AG09309 (cell line): Measurements from ENCODE around the gene NOSTRIN.
"Not testable (repeated sequence)": the region's sequence is repeated elsewhere in the genome, so short reads cannot be mapped to it uniquely, and the experiment has no call there.

Experiments
- DNase-seq: peaks from one replicate; pipeline ENCODE4 v3.0.0-alpha.2; 2010; ENCODE audit warnings: low read depth
- H3K4me3 ChIP-seq: 2 replicates; pipeline ENCODE4 v1.5.1; 2011; ENCODE audit warnings: mild to moderate bottlenecking, low read depth, low read length, moderate library complexity; ENCODE audit not compliant: control insufficient read depth
- TF ChIP-seq, protein P1 (sequence below): IDR thresholded peaks from 2 replicates; pipeline ENCODE4 v1.5.1; 2011; ENCODE audit warnings: mild to moderate bottlenecking, low read depth, low read length, inconsistent platforms; ENCODE audit not compliant: insufficient read depth, control insufficient read depth; ENCODE audit errors: missing control alignments

The NOSTRIN gene

DNA sequence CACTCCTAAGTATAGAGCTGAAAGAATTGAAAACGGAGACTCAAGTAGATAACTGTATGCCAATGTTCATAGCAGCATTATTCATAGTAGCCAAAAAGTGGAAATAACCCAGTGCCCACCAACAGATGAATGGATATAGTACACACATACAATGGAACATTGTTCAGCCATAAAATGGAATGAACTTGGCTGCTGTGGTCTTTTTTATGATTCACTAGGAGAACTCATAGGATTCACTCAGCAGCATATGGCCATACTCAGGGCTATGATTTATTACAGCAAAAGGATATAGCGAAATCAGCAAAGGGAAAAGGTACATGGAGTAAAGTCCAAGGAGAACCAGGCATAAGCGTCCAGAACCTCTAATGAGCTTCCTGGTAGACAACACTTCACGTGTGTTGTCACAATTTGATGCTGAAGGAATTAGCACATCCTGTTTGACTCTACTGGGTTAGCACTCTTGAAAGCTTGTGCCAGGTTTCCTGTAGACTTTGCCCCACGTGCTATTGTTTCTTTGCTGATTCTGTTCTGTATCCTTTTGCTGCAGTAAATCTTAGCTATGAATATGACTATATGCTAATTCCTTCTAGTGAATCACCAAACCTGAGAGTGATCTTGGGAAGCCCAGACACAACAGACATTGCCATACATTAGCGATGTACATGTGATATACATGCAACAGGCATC lies 72.1 kb downstream of the NOSTRIN start:
- no peak overlapping the region for H3K4me3 ChIP-seq
- TF ChIP-seq, protein P1, sequence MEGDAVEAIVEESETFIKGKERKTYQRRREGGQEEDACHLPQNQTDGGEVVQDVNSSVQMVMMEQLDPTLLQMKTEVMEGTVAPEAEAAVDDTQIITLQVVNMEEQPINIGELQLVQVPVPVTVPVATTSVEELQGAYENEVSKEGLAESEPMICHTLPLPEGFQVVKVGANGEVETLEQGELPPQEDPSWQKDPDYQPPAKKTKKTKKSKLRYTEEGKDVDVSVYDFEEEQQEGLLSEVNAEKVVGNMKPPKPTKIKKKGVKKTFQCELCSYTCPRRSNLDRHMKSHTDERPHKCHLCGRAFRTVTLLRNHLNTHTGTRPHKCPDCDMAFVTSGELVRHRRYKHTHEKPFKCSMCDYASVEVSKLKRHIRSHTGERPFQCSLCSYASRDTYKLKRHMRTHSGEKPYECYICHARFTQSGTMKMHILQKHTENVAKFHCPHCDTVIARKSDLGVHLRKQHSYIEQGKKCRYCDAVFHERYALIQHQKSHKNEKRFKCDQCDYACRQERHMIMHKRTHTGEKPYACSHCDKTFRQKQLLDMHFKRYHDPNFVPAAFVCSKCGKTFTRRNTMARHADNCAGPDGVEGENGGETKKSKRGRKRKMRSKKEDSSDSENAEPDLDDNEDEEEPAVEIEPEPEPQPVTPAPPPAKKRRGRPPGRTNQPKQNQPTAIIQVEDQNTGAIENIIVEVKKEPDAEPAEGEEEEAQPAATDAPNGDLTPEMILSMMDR = no peak
- no peak for DNase-seq

DNA sequence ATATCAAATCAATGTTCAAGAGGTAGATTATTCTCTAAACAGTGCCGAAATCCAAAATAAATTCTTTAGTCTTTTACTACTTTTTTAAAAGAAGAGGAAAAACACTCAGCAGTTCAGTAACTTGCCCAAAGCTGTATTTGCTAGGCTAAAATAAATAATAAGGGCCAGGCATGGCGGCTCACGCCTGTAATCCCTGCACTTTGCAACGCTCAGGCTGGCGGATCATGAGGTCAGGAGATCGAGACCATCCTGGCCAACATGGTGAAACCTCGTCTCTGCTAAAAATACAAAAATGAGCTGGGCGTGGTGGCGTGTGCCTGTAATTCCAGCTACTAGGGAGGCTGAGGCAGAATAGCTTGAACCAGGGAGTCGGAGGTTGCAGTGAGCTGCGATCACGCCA lies 79.7 kb downstream of the NOSTRIN start:
- not testable (repeated sequence) for DNase-seq, H3K4me3 ChIP-seq

DNA sequence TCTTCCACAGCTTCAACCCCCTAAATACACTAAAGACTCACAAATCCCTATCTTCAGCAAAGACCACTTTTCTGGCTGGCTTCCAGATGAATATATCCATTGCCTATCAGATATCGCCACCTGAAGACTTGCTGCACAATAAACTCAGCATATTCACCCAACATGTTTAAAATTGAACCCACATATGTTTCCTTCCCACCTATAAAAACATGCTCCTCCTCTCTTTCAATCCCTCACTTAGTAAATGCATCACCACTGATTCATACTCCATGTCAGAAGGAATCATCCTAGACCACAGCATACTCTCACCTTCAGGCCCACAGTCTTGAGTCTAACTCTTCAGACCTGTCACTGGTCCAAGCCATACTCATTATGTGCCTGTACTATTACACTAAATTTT lies 82.5 kb downstream of the NOSTRIN start:
- no peak for DNase-seq
- no peak overlapping the region for H3K4me3 ChIP-seq
- TF ChIP-seq, protein P1 = no peak

DNA sequence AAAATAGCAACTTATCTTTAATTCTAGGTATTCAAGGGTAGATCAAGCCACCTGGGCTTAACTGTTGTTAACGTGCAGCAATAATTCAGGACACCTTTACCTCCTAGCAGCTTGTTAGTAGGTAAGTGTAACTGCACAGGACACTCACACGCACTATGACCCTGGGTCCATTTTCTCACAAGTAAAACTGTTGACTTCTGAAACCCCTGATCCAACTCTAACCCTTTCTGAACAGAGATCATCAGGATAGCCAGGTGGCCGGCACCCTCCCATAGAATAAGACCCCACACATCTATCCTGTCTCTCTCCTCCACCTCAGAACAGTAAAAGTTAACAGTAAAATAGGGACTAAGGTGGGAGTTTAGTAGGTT lies 87.2 kb downstream of the NOSTRIN start:
- H3K4me3 ChIP-seq = peak overlapping the region; percentile 84
- no peak for DNase-seq
- TF ChIP-seq, protein P1 = no peak

DNA sequence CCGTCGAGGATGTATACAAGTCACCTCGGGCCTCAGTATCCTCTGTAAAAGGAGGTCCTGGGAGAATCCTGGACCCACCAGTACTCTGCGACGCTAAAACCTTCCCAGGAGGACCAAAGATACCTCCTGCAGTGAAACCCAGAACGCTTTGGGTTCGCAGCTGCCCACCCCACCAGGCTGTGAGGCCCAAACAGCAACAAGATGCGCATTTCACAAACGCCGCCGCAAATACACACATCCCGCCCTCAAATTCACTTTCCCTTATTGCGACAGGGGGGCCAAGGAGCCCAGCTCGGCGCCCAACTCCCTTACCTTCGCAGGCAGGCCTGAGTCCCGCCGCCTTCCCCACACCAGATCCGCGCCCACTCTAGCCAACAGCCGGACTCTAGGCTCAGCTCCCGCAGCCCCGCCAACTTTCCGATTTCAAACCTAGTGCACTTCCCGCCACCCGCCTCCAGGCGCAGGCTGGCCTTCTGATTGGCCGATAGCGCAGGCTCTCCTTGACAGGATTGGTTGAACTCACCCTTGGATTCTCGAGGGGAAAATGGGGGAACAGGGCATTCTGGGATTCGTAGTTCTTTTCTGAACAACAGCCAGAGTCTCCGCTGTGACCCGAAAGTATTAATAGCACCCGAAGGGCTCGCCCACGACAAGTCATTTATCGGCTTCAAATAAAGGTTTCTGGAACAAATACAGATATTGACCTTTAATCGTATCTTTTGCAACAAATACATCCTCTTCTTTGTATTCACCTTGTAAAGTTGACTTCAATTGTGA lies 87.8 kb downstream of the NOSTRIN start, which contains the start of gene SPC25:
Gene SPC25, minus strand, starts transcription at position 425 of the 777 bp plus-strand sequence. CDS start 911 bp downstream, outside the sequence.
- peak within 1 kb of the TSS; percentile 84 for H3K4me3 ChIP-seq
- peak; percentile 40 for DNase-seq
- TF ChIP-seq, protein P1 = peak; percentile 17

DNA sequence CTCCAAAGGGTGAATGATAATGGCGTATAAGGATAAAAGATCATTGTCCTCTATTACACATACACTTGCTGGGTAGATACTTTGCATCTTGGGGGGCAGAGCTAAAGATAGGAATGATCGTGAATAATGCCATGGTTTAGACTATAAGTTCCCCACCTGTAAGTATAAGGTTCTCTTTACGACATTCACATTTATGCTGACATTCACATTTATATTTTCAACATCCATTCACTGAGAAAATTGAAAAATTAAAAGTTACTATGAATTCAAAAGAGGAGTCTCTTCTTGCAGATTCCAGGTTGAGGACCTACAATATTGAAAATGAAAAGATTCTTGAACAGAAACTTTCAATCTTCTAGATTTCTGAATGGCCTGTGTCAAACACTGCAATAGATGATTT lies 89.9 kb downstream of the NOSTRIN start:
- no peak for DNase-seq

More for the DNA sequence above, 89.9 kb downstream of the NOSTRIN start:
- H3K4me3 ChIP-seq = no peak overlapping the region
- TF ChIP-seq, protein P1 = no peak
